SK-N-SH (cell line): ENCODE measurements around the gene CPOX. TPM values are rescaled to one million over a fixed set of nuclear protein-coding genes. Genes with fewer than 3 reads are reported as not detected.

Source experiments
- CTCF ChIA-PET: fragments of 300-600, 350-600 bp; formaldehyde crosslinking; extraction: SDS; loops from one replicate; lab custom pipeline; 2021; lab: Yijun Ruan, JAX
- POLR2A ChIA-PET: fragments of 350-600 bp; sonication (Branson Sonifier 250); formaldehyde crosslinking; extraction: SDS; loops from one replicate; lab custom pipeline; 2020; ENCODE audit warnings: antibody characterized with exemption, inconsistent platforms; lab: Yijun Ruan, JAX
- DNase-seq: peaks from one replicate; pipeline ENCODE4 v3.0.0; 2012
- H2AFZ ChIP-seq: fragments of 200-600 bp; sonication (generic); 2 replicates; pipeline ENCODE4 v1.8.1; 2016; ENCODE audit warnings: antibody characterized with exemption, mild to moderate bottlenecking, low read depth
- H3F3A ChIP-seq: fragments of 200-600 bp; sonication (generic); replicated peaks from 2 replicates; pipeline ENCODE3; 2016; ENCODE audit warnings: antibody characterized with exemption, mild to moderate bottlenecking; ENCODE audit not compliant: insufficient read depth
- H3K27ac ChIP-seq, 2 experiments: fragments of 200-500 bp in 1 of 2; fragments of 200-600 bp in 1 of 2; sonication (Bioruptor generic) in 1 of 2; sonication (generic), shearing (Covaris generic) in 1 of 2; 2 replicates each; pipeline versions ENCODE4 v1.5.1 to v1.6.1; 2014 to 2016; ENCODE audit warnings: low read depth in 2 of 2, inconsistent platforms in 1 of 2, low read length in 1 of 2, mild to moderate bottlenecking in 1 of 2, mixed read lengths in 1 of 2
- H3K27me3 ChIP-seq: fragments of 200-600 bp; sonication (generic), shearing (Covaris generic); 2 replicates; pipeline ENCODE4 v1.6.1; 2016; ENCODE audit warnings: mixed run types; ENCODE audit not compliant: insufficient read depth
- H3K36me3 ChIP-seq, 2 experiments: fragments of 200-500 bp in 1 of 2; fragments of 200-600 bp in 1 of 2; sonication (Bioruptor generic) in 1 of 2; sonication (generic) in 1 of 2; replicated peaks in 1 of 2; 2 replicates each; pipeline versions ENCODE3 to v1.5.1; 2014 to 2016; ENCODE audit warnings: low read length in 1 of 2, mild to moderate bottlenecking in 1 of 2; ENCODE audit not compliant: insufficient read depth in 2 of 2, control insufficient read depth in 1 of 2
- H3K4me1 ChIP-seq, 2 experiments: fragments of 200-500 bp in 1 of 2; fragments of 200-600 bp in 1 of 2; sonication (Bioruptor generic) in 1 of 2; sonication (generic), shearing (Covaris generic) in 1 of 2; 2 replicates each; pipeline versions ENCODE4 v1.5.1 to v1.6.1; 2014 to 2016; ENCODE audit warnings: low read depth in 1 of 2, low read length in 1 of 2, mixed run types in 1 of 2; ENCODE audit not compliant: insufficient read depth in 2 of 2, control insufficient read depth in 1 of 2
- H3K4me2 ChIP-seq: fragments of 200-600 bp; sonication (generic), shearing (Covaris generic); 2 replicates; pipeline ENCODE4 v1.6.1; 2017; ENCODE audit warnings: mixed run types
- H3K4me3 ChIP-seq, 2 experiments: fragments of 200-500 bp in 1 of 2; fragments of 200-600 bp in 1 of 2; sonication (Bioruptor generic) in 1 of 2; sonication (generic), shearing (Covaris generic) in 1 of 2; 2 replicates each; pipeline versions ENCODE4 v1.5.1 to v1.8.1; 2014 to 2016; ENCODE audit warnings: low read depth in 2 of 2, inconsistent platforms in 1 of 2, low read length in 1 of 2, mild to moderate bottlenecking in 1 of 2, mixed read lengths in 1 of 2, moderate library complexity in 1 of 2
- H3K79me2 ChIP-seq: fragments of 200-600 bp; sonication (generic); 2 replicates; pipeline ENCODE4 v1.8.1; 2017; ENCODE audit warnings: mild to moderate bottlenecking; ENCODE audit not compliant: insufficient read depth
- H3K9ac ChIP-seq: fragments of 200-600 bp; sonication (generic); 2 replicates; pipeline ENCODE4 v1.6.1; 2017; ENCODE audit warnings: mixed run types
- H3K9me2 ChIP-seq: fragments of 200-600 bp; sonication (generic); 2 replicates; pipeline ENCODE4 v1.6.1; 2017; ENCODE audit warnings: mixed run types
- H3K9me3 ChIP-seq: fragments of 200-600 bp; sonication (generic); 2 replicates; pipeline ENCODE4 v1.6.1; 2017; ENCODE audit warnings: mixed run types, mild to moderate bottlenecking, moderate library complexity
- H4K20me1 ChIP-seq: fragments of 200-600 bp; sonication (generic); 2 replicates; pipeline ENCODE4 v1.6.1; 2017; ENCODE audit warnings: mild to moderate bottlenecking, mixed run types; ENCODE audit not compliant: insufficient read depth
- CHD2 ChIP-seq: fragments of 150-350 bp; IDR thresholded peaks from 2 replicates; pipeline ENCODE4 v1.6.1; 2018; ENCODE audit warnings: low read length; ENCODE audit not compliant: partially characterized antibody
- EZH2phosphoT487 ChIP-seq: fragments of 200-600 bp; sonication (generic); IDR thresholded peaks from 2 replicates; pipeline ENCODE4 v1.6.1; 2017; ENCODE audit warnings: low read depth, mixed run types, mild to moderate bottlenecking, antibody characterized with exemption, moderate library complexity, borderline replicate concordance
- FOSL2 ChIP-seq: IDR thresholded peaks from 2 replicates; pipeline ENCODE4 v1.4.0; 2012; ENCODE audit warnings: low read depth, mild to moderate bottlenecking, moderate library complexity, borderline replicate concordance
- FOXJ3 ChIP-seq: sonication (generic); formaldehyde crosslinking; IDR thresholded peaks from 2 replicates; pipeline ENCODE4 v1.5.1; 2020; ENCODE audit warnings: mild to moderate bottlenecking, missing genetic modification reagents
- GABPA ChIP-seq: IDR thresholded peaks from 2 replicates; pipeline ENCODE4 v1.4.0; 2012; ENCODE audit warnings: low read depth, mild to moderate bottlenecking
- GATA2 ChIP-seq: sonication (generic); formaldehyde crosslinking; IDR thresholded peaks from 2 replicates; pipeline ENCODE4 v1.5.0; 2020; ENCODE audit warnings: mild to moderate bottlenecking, missing genetic modification reagents
- MXI1 ChIP-seq: IDR thresholded peaks from 2 replicates; pipeline ENCODE4 v1.6.1; 2012; ENCODE audit warnings: mild to moderate bottlenecking, low read depth, low read length, improper control_type of control experiment
- RAD21 ChIP-seq: IDR thresholded peaks from 2 replicates; pipeline ENCODE4 v1.6.1; 2012; ENCODE audit warnings: mild to moderate bottlenecking, low read length
- RXRA ChIP-seq: IDR thresholded peaks from 2 replicates; pipeline ENCODE4 v1.4.0; 2012; ENCODE audit warnings: low read depth, mild to moderate bottlenecking, borderline replicate concordance
- YY1 ChIP-seq: IDR thresholded peaks from 2 replicates; pipeline ENCODE4 v1.4.0; 2012; ENCODE audit warnings: low read depth, mild to moderate bottlenecking
- polyA plus RNA-seq, 3 experiments: library from polyadenylated mRNA; depleted of rRNA; stranded (reverse); fragments of >200 nt; gene quantifications; 2 replicates each; pipeline ENCODE4 v1.2.3, GENCODE V29; 2012
- TF ChIP-seq, protein P1 (sequence below): IDR thresholded peaks from 2 replicates; pipeline ENCODE4 v1.6.1; 2012; ENCODE audit warnings: mild to moderate bottlenecking, low read depth, low read length, moderate library complexity
- TF ChIP-seq, protein P2 (sequence below): fragments of 150-350 bp; IDR thresholded peaks from 2 replicates; pipeline ENCODE4 v1.6.1; 2016; ENCODE audit warnings: mild to moderate bottlenecking, low read depth, low read length
- TF ChIP-seq, protein P3 (sequence below): fragments of 150-350 bp; IDR thresholded peaks from 2 replicates; pipeline ENCODE4 v1.6.1; 2017; ENCODE audit warnings: antibody characterized with exemption, low read length, low read depth, borderline replicate concordance
- TF ChIP-seq, protein P4 (sequence below): IDR thresholded peaks from 2 replicates; pipeline ENCODE4 v1.4.0; 2012; ENCODE audit warnings: low read depth
- TF ChIP-seq, protein P5 (sequence below): IDR thresholded peaks from 2 replicates; pipeline ENCODE4 v1.4.0; 2012; ENCODE audit warnings: low read depth, borderline replicate concordance
- TF ChIP-seq, protein P6 (sequence below): IDR thresholded peaks from 2 replicates; pipeline ENCODE4 v1.4.0; 2012; ENCODE audit warnings: low read depth, borderline replicate concordance

Gene CPOX
- polyA plus RNA-seq, 1 of the 3 experiments (the other 2 are of a cell fraction): 36.7 TPM

DNA sequence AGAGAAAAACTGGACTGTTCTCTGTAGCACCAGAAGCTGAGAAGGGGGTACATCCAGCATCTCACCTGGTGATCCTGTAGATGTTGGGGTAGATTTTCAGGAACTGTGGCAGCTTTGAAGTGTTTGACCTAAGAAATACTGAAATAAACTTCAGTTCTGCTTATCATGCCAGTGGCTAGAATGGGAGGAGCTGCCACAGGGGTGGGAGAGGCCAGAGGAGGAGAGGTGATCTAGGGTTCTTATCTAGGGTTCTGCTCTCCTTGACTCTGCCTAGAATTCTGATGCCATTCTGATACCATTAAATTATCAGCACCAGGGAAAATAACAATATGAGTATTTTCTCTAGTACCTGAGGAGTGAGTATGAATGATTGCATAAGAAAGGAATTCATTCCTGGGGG is 10.2 kb upstream of the CPOX start:
- TF ChIP-seq, protein P1, sequence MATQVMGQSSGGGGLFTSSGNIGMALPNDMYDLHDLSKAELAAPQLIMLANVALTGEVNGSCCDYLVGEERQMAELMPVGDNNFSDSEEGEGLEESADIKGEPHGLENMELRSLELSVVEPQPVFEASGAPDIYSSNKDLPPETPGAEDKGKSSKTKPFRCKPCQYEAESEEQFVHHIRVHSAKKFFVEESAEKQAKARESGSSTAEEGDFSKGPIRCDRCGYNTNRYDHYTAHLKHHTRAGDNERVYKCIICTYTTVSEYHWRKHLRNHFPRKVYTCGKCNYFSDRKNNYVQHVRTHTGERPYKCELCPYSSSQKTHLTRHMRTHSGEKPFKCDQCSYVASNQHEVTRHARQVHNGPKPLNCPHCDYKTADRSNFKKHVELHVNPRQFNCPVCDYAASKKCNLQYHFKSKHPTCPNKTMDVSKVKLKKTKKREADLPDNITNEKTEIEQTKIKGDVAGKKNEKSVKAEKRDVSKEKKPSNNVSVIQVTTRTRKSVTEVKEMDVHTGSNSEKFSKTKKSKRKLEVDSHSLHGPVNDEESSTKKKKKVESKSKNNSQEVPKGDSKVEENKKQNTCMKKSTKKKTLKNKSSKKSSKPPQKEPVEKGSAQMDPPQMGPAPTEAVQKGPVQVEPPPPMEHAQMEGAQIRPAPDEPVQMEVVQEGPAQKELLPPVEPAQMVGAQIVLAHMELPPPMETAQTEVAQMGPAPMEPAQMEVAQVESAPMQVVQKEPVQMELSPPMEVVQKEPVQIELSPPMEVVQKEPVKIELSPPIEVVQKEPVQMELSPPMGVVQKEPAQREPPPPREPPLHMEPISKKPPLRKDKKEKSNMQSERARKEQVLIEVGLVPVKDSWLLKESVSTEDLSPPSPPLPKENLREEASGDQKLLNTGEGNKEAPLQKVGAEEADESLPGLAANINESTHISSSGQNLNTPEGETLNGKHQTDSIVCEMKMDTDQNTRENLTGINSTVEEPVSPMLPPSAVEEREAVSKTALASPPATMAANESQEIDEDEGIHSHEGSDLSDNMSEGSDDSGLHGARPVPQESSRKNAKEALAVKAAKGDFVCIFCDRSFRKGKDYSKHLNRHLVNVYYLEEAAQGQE: no peak
- TF ChIP-seq RXRA: no peak
- TF ChIP-seq, protein P2, sequence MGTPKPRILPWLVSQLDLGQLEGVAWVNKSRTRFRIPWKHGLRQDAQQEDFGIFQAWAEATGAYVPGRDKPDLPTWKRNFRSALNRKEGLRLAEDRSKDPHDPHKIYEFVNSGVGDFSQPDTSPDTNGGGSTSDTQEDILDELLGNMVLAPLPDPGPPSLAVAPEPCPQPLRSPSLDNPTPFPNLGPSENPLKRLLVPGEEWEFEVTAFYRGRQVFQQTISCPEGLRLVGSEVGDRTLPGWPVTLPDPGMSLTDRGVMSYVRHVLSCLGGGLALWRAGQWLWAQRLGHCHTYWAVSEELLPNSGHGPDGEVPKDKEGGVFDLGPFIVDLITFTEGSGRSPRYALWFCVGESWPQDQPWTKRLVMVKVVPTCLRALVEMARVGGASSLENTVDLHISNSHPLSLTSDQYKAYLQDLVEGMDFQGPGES: no peak
- TF ChIP-seq YY1: no peak
- no peak for TF ChIP-seq FOXJ3 (CRISPR knock-in tag)
- no peak for TF ChIP-seq EZH2phosphoT487
- TF ChIP-seq, protein P3, sequence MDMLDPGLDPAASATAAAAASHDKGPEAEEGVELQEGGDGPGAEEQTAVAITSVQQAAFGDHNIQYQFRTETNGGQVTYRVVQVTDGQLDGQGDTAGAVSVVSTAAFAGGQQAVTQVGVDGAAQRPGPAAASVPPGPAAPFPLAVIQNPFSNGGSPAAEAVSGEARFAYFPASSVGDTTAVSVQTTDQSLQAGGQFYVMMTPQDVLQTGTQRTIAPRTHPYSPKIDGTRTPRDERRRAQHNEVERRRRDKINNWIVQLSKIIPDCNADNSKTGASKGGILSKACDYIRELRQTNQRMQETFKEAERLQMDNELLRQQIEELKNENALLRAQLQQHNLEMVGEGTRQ: no peak
- TF ChIP-seq MXI1: no peak
- TF ChIP-seq, protein P4, sequence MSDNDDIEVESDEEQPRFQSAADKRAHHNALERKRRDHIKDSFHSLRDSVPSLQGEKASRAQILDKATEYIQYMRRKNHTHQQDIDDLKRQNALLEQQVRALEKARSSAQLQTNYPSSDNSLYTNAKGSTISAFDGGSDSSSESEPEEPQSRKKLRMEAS: no peak
- no peak for TF ChIP-seq RAD21
- no peak for TF ChIP-seq FOSL2
- no peak for TF ChIP-seq GABPA
- TF ChIP-seq, protein P5, sequence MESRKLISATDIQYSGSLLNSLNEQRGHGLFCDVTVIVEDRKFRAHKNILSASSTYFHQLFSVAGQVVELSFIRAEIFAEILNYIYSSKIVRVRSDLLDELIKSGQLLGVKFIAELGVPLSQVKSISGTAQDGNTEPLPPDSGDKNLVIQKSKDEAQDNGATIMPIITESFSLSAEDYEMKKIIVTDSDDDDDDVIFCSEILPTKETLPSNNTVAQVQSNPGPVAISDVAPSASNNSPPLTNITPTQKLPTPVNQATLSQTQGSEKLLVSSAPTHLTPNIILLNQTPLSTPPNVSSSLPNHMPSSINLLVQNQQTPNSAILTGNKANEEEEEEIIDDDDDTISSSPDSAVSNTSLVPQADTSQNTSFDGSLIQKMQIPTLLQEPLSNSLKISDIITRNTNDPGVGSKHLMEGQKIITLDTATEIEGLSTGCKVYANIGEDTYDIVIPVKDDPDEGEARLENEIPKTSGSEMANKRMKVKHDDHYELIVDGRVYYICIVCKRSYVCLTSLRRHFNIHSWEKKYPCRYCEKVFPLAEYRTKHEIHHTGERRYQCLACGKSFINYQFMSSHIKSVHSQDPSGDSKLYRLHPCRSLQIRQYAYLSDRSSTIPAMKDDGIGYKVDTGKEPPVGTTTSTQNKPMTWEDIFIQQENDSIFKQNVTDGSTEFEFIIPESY: no peak
- TF ChIP-seq CHD2: no peak
- TF ChIP-seq, protein P6, sequence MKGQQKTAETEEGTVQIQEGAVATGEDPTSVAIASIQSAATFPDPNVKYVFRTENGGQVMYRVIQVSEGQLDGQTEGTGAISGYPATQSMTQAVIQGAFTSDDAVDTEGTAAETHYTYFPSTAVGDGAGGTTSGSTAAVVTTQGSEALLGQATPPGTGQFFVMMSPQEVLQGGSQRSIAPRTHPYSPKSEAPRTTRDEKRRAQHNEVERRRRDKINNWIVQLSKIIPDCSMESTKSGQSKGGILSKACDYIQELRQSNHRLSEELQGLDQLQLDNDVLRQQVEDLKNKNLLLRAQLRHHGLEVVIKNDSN: no peak
- TF ChIP-seq GATA2 (CRISPR knock-in tag): no peak
- H3K4me1 ChIP-seq: no peaks in the 10 kb centered on the region; a peak in 1 of 4 replicates
- no peaks in the 10 kb centered on the region for H4K20me1 ChIP-seq
- no peaks in the 10 kb centered on the region for H3K9me3 ChIP-seq
- no peaks in the 10 kb centered on the region for H3K79me2 ChIP-seq
- H3K36me3 ChIP-seq: no peaks in the 10 kb centered on the region
- H3K4me3 ChIP-seq: no peak overlapping the region
- no peak for DNase-seq
- H2AFZ ChIP-seq: no peak overlapping the region
- ChIA-PET CTCF (interaction anchor here (0.8 to 6.2 kb wide), 5 partner anchors 9 to 392 kb away, joined by 3 to 197 read pairs (median 18); no protein-coding TSS in a partner anchor), POLR2A (no interaction called here)
- H3K27me3 ChIP-seq: no peaks in the 10 kb centered on the region
- no peak overlapping the region for H3K4me2 ChIP-seq
- H3F3A ChIP-seq: no peaks in the 10 kb centered on the region
- H3K9me2 ChIP-seq: no peaks in the 10 kb centered on the region
- no peak overlapping the region for H3K27ac ChIP-seq
- no peak overlapping the region for H3K9ac ChIP-seq
